Lung (tissue), 12 donors: ENCODE measurements around the gene MAPKAP1. TPM values are rescaled to one million over a fixed set of nuclear protein-coding genes. Genes with fewer than 3 reads are reported as not detected.

Experiments used
- ATAC-seq: fragments of 200-7000 bp; cut with Tn5 transposase; one replicate; pipeline ENCODE4 v1.9.1; 2020; ENCODE audit warnings: moderate number of reproducible peaks; ENCODE audit not compliant: insufficient read depth, low FRiP score
- DNase-seq, 3 donors: peaks; one replicate each; pipeline ENCODE4 v3.0.0-alpha.2; 2013 to 2017
- H3K27ac ChIP-seq, 2 donors: one replicate each; pipeline ENCODE4 v1.5.1; 2013; ENCODE audit warnings: mild to moderate bottlenecking in 2 of 2, moderate library complexity in 2 of 2, control low read depth in 1 of 2, inconsistent platforms in 1 of 2, low read depth in 1 of 2, low read length in 1 of 2
- H3K27me3 ChIP-seq, 3 donors: one replicate each; pipeline ENCODE4 v1.5.1; 2013; ENCODE audit warnings: low read length in 2 of 3; ENCODE audit not compliant: control insufficient read depth in 3 of 3, insufficient read depth in 3 of 3
- H3K36me3 ChIP-seq, 4 donors: one replicate each; pipeline ENCODE4 v1.5.1; 2013; ENCODE audit warnings: low read length in 4 of 4, mild to moderate bottlenecking in 1 of 4, moderate library complexity in 1 of 4; ENCODE audit not compliant: control insufficient read depth in 4 of 4, insufficient read depth in 4 of 4
- H3K4me1 ChIP-seq, 5 donors: one replicate each; pipeline ENCODE4 v1.5.1; 2013; ENCODE audit warnings: low read length in 5 of 5, mild to moderate bottlenecking in 2 of 5, moderate library complexity in 1 of 5; ENCODE audit not compliant: control insufficient read depth in 5 of 5, insufficient read depth in 5 of 5
- H3K4me3 ChIP-seq: one replicate; pipeline ENCODE4 v1.5.1; 2013; ENCODE audit warnings: mild to moderate bottlenecking, control low read depth, moderate library complexity
- H3K9ac ChIP-seq, 2 donors: one replicate each; pipeline ENCODE4 v1.5.1; 2013; ENCODE audit warnings: low read length in 2 of 2, control low read depth in 1 of 2; ENCODE audit not compliant: insufficient read depth in 1 of 2
- H3K9me3 ChIP-seq, 4 donors: one replicate each; pipeline ENCODE4 v1.5.1; 2013; ENCODE audit warnings: low read length in 3 of 4, mild to moderate bottlenecking in 1 of 4, moderate library complexity in 1 of 4; ENCODE audit not compliant: control insufficient read depth in 4 of 4, insufficient read depth in 3 of 4
- WGBS, 2 donors: extraction: QIAGEN DNeasy Blood & Tissue Kit; methylation state at CpG; one replicate each; pipeline ENCODE4 v1.1.7; 2013; 5-methylcytosine and 5-hydroxymethylcytosine counted together
- polyA plus RNA-seq, 2 donors: library from polyadenylated mRNA; stranded (reverse); fragments of 200-250 nt; gene quantifications; one replicate each; pipeline ENCODE4 v1.2.1, GENCODE V29; 2013
- total RNA-seq, 2 donors: library from RNA; depleted of rRNA in 1 of 2; stranded (reverse); fragments of >200 nt in 1 of 2; gene quantifications; one replicate each; pipeline ENCODE4 v1.2.1, GENCODE V29; 2014 to 2021
- TF ChIP-seq, protein P1 (sequence below): IDR thresholded peaks from 2 replicates; pipeline ENCODE4 v1.5.1; 2012; ENCODE audit warnings: mild to moderate bottlenecking; ENCODE audit errors: control extremely low read depth, extremely low read depth
- donor health status: control.
- donor health status: control.
- donor health status: Bipolar disorder and iron deficiency.
- donor health status: healthy.
- donor health status: DM: yes; HTN: yes; CAD: no.

MAPKAP1 gene
- total and polyA plus RNA-seq, 4 donors, result 53.0 to 83.3 (median 66.7) TPM

DNA sequence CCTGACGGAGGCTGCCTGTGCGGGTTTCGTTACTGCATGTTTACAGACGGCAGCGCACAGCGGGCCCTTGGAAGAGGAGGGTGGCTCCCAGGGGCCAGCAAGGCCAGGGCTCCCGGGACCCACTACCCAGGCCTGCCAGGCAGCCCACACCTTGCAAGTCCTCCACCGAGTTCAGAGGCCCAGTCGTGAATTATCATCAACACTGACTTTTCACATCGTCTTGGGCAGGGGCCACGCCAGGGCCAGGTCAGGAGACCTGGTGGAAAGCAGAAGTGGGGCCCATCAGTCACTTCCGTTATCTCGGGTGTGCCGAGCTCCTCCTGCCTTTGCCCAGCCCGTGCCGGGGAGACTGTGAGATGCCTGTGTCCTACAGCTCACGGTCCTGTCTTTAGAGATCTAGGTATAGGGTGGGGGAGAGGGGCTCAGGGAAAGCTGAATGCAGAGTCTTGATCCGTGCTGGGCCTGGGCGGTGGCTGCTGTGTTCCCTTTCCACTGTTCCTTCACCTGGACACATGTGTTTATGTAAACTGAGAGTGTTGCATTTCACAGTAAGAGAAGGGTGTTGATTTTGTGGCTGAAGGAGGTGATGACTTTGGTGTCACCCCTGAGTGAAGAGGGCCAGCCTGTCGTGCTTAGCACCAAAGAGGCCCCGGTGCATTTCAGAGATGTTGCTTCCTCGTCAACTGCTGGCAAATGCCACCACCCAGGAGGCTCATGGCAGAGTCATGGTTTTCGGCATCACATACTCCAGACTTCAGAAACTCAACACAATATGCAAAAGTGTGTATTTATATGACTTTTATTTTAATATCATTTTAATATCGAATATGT lies 270.2 kb downstream of the MAPKAP1 start:
- no peak for ATAC-seq
- no peak overlapping the region for H3K27ac ChIP-seq
- H3K4me3 ChIP-seq, result no peak overlapping the region
- no peaks in the 10 kb centered on the region for H3K27me3 ChIP-seq
- no peaks in the 10 kb centered on the region for H3K9me3 ChIP-seq
- WGBS, 2 donors, result 86 to 88% methylated on average over 24 of the region's 24 CpGs
- H3K4me1 ChIP-seq, result no peaks in the 10 kb centered on the region
- DNase-seq, result no peak
- TF ChIP-seq, protein P1, sequence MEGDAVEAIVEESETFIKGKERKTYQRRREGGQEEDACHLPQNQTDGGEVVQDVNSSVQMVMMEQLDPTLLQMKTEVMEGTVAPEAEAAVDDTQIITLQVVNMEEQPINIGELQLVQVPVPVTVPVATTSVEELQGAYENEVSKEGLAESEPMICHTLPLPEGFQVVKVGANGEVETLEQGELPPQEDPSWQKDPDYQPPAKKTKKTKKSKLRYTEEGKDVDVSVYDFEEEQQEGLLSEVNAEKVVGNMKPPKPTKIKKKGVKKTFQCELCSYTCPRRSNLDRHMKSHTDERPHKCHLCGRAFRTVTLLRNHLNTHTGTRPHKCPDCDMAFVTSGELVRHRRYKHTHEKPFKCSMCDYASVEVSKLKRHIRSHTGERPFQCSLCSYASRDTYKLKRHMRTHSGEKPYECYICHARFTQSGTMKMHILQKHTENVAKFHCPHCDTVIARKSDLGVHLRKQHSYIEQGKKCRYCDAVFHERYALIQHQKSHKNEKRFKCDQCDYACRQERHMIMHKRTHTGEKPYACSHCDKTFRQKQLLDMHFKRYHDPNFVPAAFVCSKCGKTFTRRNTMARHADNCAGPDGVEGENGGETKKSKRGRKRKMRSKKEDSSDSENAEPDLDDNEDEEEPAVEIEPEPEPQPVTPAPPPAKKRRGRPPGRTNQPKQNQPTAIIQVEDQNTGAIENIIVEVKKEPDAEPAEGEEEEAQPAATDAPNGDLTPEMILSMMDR, result no peak
- H3K9ac ChIP-seq, result no peak overlapping the region
- H3K36me3 ChIP-seq, result peaks cover 0 to 24% (median 5%) of the 10 kb centered on the region in 4 donors

DNA sequence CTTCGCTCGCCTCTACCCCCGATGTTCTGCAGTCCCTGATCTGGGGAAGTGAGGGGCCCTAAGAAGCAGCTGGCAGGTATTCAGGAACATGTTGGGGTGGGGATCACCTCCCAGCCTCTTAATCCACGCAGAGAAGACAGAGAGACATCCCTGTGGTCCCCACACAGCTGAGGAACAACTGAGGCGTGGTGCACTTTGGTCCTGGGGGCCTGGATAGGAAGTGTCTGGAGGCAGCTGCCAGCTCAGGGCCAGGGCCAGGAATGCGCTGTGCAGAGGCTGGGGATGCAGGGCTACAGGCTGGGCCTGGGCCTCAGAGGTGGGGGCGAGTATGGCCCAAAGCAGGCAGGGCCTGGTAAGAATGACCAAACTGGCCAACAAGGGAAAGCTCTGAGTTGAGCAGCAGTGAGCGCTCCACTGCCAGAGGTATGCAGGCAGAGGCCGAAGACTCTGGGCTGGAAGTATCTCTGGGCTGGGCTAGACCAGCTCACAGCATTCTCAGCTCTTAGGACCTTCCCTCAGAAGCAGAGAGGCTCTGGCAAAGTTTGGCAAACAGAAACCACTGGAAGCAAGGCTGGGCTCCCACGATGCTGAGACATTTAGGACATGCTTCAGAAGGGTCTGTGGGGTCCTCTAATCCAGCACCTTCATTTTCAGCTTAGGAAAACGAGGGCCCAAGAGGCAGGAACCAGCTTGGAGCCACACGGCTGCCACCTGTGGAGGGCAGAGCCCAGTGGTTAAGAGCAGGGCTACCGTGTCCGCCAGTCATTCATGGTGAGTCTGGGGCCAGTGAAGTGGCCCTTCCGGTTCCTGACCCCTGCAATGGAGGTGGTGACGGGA lies 271.0 kb downstream of the MAPKAP1 start:
- Histone ChIP-seq H3K4me1 (no peaks in the 10 kb centered on the region), H3K27ac (no peak overlapping the region), H3K4me3 (no peak overlapping the region), H3K36me3 (peaks cover 0 to 22% (median 5%) of the 10 kb centered on the region in 4 donors), H3K27me3 (no peaks in the 10 kb centered on the region), H3K9ac (no peak overlapping the region), H3K9me3 (no peaks in the 10 kb centered on the region)
- 91 to 96% methylated on average over 16 of the region's 16 CpGs for WGBS, 2 donors
- TF ChIP-seq, protein P1, result no peak
- DNase-seq (no peak), ATAC-seq (no peak)

DNA sequence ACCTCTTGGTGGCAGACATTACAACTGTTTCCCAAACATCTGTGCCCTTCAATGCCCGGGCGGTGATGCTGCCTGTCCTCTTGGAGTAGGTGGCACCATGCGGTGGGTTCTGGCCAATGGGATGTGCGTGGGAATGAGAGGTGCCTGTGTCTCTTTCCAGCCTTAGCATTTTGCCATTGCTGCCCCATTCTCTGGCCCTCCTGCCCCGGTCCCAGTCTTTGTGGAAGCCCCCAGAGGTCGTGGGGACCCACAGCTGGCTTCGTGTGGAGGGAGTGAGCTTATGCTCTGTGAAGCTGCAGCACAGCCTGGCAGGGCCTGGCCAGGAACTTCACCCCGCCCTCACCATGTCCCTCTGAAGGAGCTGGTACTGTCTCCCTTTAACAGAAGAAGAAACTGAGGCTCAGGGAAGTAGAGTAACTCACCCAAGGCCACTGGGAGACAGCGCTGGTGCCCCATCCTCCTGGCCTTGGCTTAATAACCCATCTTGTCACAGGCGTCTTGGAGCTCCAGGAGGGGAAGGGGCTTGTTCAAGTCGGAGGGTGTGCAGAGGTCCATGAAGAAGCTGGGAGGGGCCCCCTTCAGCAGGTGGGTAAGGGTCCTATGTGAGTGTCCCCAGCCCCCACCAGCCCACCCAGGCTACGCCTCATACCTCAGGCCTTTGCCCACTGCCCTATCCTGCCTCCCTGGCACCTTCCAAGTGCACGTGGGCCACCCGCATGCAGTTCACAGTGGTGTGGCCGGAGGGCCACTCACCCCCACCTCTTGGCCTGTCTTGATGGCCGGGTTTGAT lies 271.8 kb downstream of the MAPKAP1 start:
- TF ChIP-seq, protein P1, result no peak
- no peak for ATAC-seq
- H3K27ac ChIP-seq, result no peak overlapping the region
- H3K27me3 ChIP-seq, result no peaks in the 10 kb centered on the region
- H3K4me3 ChIP-seq, result no peak overlapping the region
- no peak for DNase-seq
- no peaks in the 10 kb centered on the region for H3K9me3 ChIP-seq
- no peaks in the 10 kb centered on the region for H3K4me1 ChIP-seq
- H3K9ac ChIP-seq, result no peak overlapping the region
- 91 to 92% methylated on average over 16 of the region's 16 CpGs for WGBS, 2 donors
- peaks cover 0 to 22% (median 5%) of the 10 kb centered on the region in 4 donors for H3K36me3 ChIP-seq
